ENCODE results near the gene CCDC167.

GRCh38 chr6:37491830-37492208 is 7.9 kb downstream of the CCDC167 start:
- no peak for TF ChIP-seq CTCF (IDR thresholded peaks at IDR 0.05)
- no peak for TF ChIP-seq ZFX (IDR thresholded peaks at IDR 0.05; ENCODE audit: borderline replicate concordance)
